ENCODE measurements around the gene RNF17.

Gene RNF17

DNA sequence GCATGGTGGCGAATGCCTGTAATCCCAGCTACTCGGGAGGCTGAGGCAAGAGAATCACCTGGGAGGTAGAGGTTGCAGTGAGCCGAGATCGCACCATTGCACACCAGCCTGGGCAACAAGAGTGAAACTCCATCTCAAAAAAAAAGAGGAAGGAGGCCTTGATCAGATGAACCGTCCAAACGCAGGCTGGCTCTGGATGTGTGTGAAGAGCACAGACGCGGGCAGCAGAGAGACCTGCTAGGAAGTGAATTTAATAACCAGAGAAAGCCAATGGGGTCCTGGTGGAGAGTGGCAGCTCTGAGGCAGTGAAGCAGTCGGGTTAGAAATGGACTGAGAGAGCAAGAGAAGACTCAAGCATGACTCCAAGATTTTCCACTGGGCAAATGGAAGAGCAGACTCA, 136.5 kb downstream of the RNF17 start (continued):
- no peak for TF ChIP-seq KLF9 (tag by site-specific recombination; IDR thresholded peaks at IDR 0.05; ENCODE audit: low read depth)
- TF ChIP-seq, protein P1, sequence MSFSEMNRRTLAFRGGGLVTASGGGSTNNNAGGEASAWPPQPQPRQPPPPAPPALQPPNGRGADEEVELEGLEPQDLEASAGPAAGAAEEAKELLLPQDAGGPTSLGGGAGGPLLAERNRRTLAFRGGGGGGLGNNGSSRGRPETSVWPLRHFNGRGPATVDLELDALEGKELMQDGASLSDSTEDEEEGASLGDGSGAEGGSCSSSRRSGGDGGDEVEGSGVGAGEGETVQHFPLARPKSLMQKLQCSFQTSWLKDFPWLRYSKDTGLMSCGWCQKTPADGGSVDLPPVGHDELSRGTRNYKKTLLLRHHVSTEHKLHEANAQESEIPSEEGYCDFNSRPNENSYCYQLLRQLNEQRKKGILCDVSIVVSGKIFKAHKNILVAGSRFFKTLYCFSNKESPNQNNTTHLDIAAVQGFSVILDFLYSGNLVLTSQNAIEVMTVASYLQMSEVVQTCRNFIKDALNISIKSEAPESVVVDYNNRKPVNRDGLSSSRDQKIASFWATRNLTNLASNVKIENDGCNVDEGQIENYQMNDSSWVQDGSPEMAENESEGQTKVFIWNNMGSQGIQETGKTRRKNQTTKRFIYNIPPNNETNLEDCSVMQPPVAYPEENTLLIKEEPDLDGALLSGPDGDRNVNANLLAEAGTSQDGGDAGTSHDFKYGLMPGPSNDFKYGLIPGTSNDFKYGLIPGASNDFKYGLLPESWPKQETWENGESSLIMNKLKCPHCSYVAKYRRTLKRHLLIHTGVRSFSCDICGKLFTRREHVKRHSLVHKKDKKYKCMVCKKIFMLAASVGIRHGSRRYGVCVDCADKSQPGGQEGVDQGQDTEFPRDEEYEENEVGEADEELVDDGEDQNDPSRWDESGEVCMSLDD (tag by site-specific recombination; IDR thresholded peaks at IDR 0.05) = no peak
- no peak for TF ChIP-seq ZNF366 (tag by site-specific recombination; conservative IDR thresholded peaks at IDR 0.05)

DNA sequence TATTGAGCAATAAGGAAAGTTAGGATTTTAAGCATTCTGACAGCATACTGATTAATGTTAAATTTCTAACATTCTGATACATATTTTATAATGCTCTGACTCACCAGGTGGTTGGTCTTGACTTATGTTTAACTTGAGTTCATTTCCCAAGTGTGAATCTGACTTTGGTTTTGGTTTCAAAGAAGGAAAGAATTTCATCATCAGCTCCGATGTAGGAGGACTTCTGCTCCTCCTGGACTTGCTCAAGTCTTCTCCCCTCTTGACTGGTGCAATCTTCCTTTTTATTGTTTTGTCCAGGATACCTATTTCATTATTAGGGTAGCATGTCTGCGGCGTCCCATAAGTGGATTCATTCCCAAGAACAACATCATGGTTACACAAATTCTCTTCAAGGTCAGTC, 141.3 kb downstream of the RNF17 start:
- POLR2A ChIA-PET = no interaction called here
- H3K27ac ChIP-seq (ENCODE audit: extremely low read depth, low read depth, low read length) = no peak overlapping the region
- peaks cover 18 to 75% of the 10 kb centered on the region in 2 experiments for H3K36me3 ChIP-seq (ENCODE audit: control insufficient read depth in 2 of 2, insufficient read depth in 1 of 2, low read length in 2 of 2)
- no peaks in the 10 kb centered on the region for H3K9me3 ChIP-seq (ENCODE audit: control insufficient read depth, insufficient read depth, low read depth, low read length)
- CTCF ChIA-PET = no interaction called here
- H3K4me3 ChIP-seq (ENCODE audit: low read depth, low read length) = no peak overlapping the region
- H3K4me1 ChIP-seq (ENCODE audit: control insufficient read depth, insufficient read depth, low read length) = no peaks in the 10 kb centered on the region
- TF ChIP-seq YY2 (tag by site-specific recombination; IDR thresholded peaks at IDR 0.05) (no peak), ZNF600 (tag by site-specific recombination; IDR thresholded peaks at IDR 0.05) (no peak), ZSCAN16 (tag by site-specific recombination; IDR thresholded peaks at IDR 0.05) (no peak), ZNF132 (tag by site-specific recombination; IDR thresholded peaks at IDR 0.05; ENCODE audit: borderline replicate concordance) (no peak), ZNF777 (tag by site-specific recombination; IDR thresholded peaks at IDR 0.05; ENCODE audit: borderline replicate concordance) (no peak), MEIS1 (CRISPR knock-in tag; IDR thresholded peaks at IDR 0.05; ENCODE audit: borderline replicate concordance) (no peak), CTCF (tag by site-specific recombination; IDR thresholded peaks at IDR 0.05) (no peak), ZSCAN5A (tag by site-specific recombination; IDR thresholded peaks at IDR 0.05) (no peak), ZNF19 (tag by site-specific recombination; IDR thresholded peaks at IDR 0.05; ENCODE audit: low read depth) (no peak), PBX3 (CRISPR knock-in tag; IDR thresholded peaks at IDR 0.05) (no peak), GFI1B (tag by site-specific recombination; IDR thresholded peaks at IDR 0.05) (no peak), ZNF239 (tag by site-specific recombination; IDR thresholded peaks at IDR 0.05) (no peak), YY1 (tag by site-specific recombination; IDR thresholded peaks at IDR 0.05) (no peak), ZNF707 (tag by site-specific recombination; IDR thresholded peaks at IDR 0.05) (no peak), ZBTB44 (tag by site-specific recombination; IDR thresholded peaks at IDR 0.05) (no peak), ZNF292 (tag by site-specific recombination; IDR thresholded peaks at IDR 0.05; ENCODE audit: borderline replicate concordance, low read depth) (no peak)
